ENCODE data around the gene NXNL1.

NXNL1 gene

GRCh38 chr19:17419621-17420474 is 40.9 kb downstream of the NXNL1 start, which contains the start of gene MVB12A:
MVB12A (plus strand) TSS chr19:17420047; CDS start chr19:17420136, 89 bp downstream.
- H2BK12ac ChIP-seq (ENCODE audit: low read length), result peak within 1 kb of the TSS; percentile 58
- peak within 1 kb of the TSS; percentile 87 for H2BK5ac ChIP-seq (ENCODE audit: low read length)
- no peaks in the 10 kb centered on the region for H3K9me3 ChIP-seq (replicated peaks in 1 of 2; ENCODE audit: control insufficient read depth in 2 of 2, insufficient read depth in 1 of 2, low read depth in 1 of 2, low read length in 2 of 2)
- peak within 1 kb of the TSS; percentile 98 for H2BK15ac ChIP-seq (ENCODE audit: low read length)
- peak within 1 kb of the TSS; percentile 89 for H3K4me2 ChIP-seq (ENCODE audit: insufficient read depth, low read length, poor library complexity, severe bottlenecking)
- H3K4ac ChIP-seq (ENCODE audit: low read length), result no peak within 1 kb of the TSS
- peak within 1 kb of the TSS; percentile 79 for H3K27ac ChIP-seq (replicated peaks; ENCODE audit: low read length)
- peak within 1 kb of the TSS; percentile 69 to 86 for H3K4me3 ChIP-seq (ENCODE audit: low read length in 2 of 2)
- peaks cover 6 to 17% of the 10 kb centered on the region in 2 donors for H3K4me1 ChIP-seq (ENCODE audit: control insufficient read depth in 2 of 2, insufficient read depth in 1 of 2, low read depth in 1 of 2, low read length in 2 of 2)
- H2BK120ac ChIP-seq (ENCODE audit: low read depth, low read length), result peak within 1 kb of the TSS; percentile 83
- peak within 1 kb of the TSS; percentile 85 for H3K23ac ChIP-seq (ENCODE audit: low read depth, low read length, poor library complexity)
- WGBS, 2 donors (ENCODE audit: extremely low coverage in 2 of 2, insufficient read length in 2 of 2, insufficient replicate concordance in 1 of 2), result no CpG with 5 or more reads among the region's 85 CpGs
- DNase-seq (ENCODE audit: low spot score), result peak; percentile 99
- H2AK5ac ChIP-seq (ENCODE audit: low read depth, low read length), result peak within 1 kb of the TSS; percentile 99
- H3K18ac ChIP-seq (ENCODE audit: low read length), result peak within 1 kb of the TSS; percentile 95
- H3K27me3 ChIP-seq (ENCODE audit: control insufficient read depth in 3 of 3, insufficient read depth in 3 of 3, low read depth in 1 of 3, low read length in 3 of 3), result no peaks in the 10 kb centered on the region
- H3K14ac ChIP-seq (ENCODE audit: low read length), result peak within 1 kb of the TSS; percentile 94
- peak within 1 kb of the TSS; percentile 64 for H4K91ac ChIP-seq (ENCODE audit: low read depth, low read length, poor library complexity)
- H3K9ac ChIP-seq (ENCODE audit: low read depth, low read length, poor library complexity), result peak within 1 kb of the TSS; percentile 92
- H2AFZ ChIP-seq (ENCODE audit: low read length), result peak within 1 kb of the TSS; percentile 100
- H3K36me3 ChIP-seq (replicated peaks in 1 of 2; ENCODE audit: control insufficient read depth in 2 of 2, insufficient read depth in 2 of 2, low read length in 2 of 2), result peaks cover 2 to 4% of the 10 kb centered on the region in 2 donors
- H4K8ac ChIP-seq (ENCODE audit: low read depth, low read length), result peak within 1 kb of the TSS; percentile 98
- peaks cover 4% of the 10 kb centered on the region for H3K79me1 ChIP-seq (ENCODE audit: low read depth, low read length)

DNA sequence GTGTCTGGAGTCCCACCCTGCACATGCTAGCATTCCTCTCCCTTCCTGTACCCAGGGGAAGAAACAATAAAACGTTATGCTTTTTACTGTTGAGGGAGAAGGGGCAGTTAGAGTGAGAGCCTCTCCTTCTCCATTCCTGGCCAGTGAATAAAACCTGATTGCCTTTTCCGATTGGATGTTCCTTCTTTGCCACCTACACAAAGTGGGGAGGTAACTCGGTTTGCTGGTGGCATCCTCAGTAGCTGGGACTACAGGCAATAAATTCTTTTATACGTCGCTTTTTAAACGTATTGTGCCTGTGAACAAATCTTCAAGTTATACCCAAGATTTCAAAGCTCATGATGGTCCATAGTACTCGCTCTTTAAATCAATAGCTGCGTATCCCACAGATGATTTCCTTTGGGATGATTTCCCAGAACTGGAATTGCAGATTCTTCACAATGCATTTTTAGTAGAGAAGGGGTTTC is 41.5 kb downstream of the NXNL1 start:
- Histone ChIP-seq H2AK5ac (ENCODE audit: low read depth, low read length) (no peak overlapping the region), H2BK5ac (ENCODE audit: low read length) (no peak overlapping the region), H3K79me1 (ENCODE audit: low read depth, low read length) (peaks cover 4% of the 10 kb centered on the region), H4K8ac (ENCODE audit: low read depth, low read length) (no peak overlapping the region), H3K4me3 (ENCODE audit: low read length in 2 of 2) (peak overlapping the region; percentile 56 to 69), H3K4me1 (ENCODE audit: control insufficient read depth in 2 of 2, insufficient read depth in 1 of 2, low read depth in 1 of 2, low read length in 2 of 2) (peaks cover 3 to 14% of the 10 kb centered on the region in 2 donors), H3K4ac (ENCODE audit: low read length) (no peak overlapping the region), H2BK15ac (ENCODE audit: low read length) (no peak overlapping the region), H3K14ac (ENCODE audit: low read length) (no peak overlapping the region), H3K9ac (ENCODE audit: low read depth, low read length, poor library complexity) (no peak overlapping the region), H3K27me3 (ENCODE audit: control insufficient read depth in 3 of 3, insufficient read depth in 3 of 3, low read depth in 1 of 3, low read length in 3 of 3) (no peaks in the 10 kb centered on the region), H4K91ac (ENCODE audit: low read depth, low read length, poor library complexity) (no peak overlapping the region), H2AFZ (ENCODE audit: low read length) (peak overlapping the region; percentile 79), H3K23ac (ENCODE audit: low read depth, low read length, poor library complexity) (no peak overlapping the region), H3K9me3 (replicated peaks in 1 of 2; ENCODE audit: control insufficient read depth in 2 of 2, insufficient read depth in 1 of 2, low read depth in 1 of 2, low read length in 2 of 2) (no peaks in the 10 kb centered on the region), H3K27ac (replicated peaks; ENCODE audit: low read length) (peak overlapping the region; percentile 79), H3K18ac (ENCODE audit: low read length) (no peak overlapping the region), H2BK120ac (ENCODE audit: low read depth, low read length) (no peak overlapping the region), H2BK12ac (ENCODE audit: low read length) (no peak overlapping the region), H3K4me2 (ENCODE audit: insufficient read depth, low read length, poor library complexity, severe bottlenecking) (peak overlapping the region; percentile 31), H3K36me3 (replicated peaks in 1 of 2; ENCODE audit: control insufficient read depth in 2 of 2, insufficient read depth in 2 of 2, low read length in 2 of 2) (peaks cover 2 to 4% of the 10 kb centered on the region in 2 donors)
- no CpG with 5 or more reads among the region's 8 CpGs for WGBS, 2 donors (ENCODE audit: extremely low coverage in 2 of 2, insufficient read length in 2 of 2, insufficient replicate concordance in 1 of 2)
- DNase-seq (ENCODE audit: low spot score), result no peak

DNA sequence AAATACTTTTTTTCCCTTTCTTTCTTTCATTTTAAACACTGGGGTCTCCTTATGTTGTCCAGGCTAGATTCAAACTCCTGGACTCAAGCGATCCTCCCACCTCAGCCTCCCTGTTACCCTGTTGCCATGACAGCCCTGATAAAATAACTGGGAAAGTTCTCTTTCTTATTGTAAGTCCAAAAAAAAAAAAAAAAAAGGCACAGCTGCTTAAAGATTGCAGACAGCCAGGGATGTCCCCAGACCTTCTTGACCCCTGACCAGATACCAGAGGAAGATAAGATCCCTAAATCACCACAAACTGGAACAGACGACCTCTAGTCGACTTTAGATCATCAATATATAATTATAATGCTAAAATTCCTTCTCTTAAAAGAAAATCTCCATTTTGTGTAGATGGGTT is 42.0 kb downstream of the NXNL1 start:
- no CpG with 5 or more reads among the region's 3 CpGs for WGBS, 2 donors (ENCODE audit: extremely low coverage in 2 of 2, insufficient read length in 2 of 2, insufficient replicate concordance in 1 of 2)
- no peak overlapping the region for H3K23ac ChIP-seq (ENCODE audit: low read depth, low read length, poor library complexity)
- H3K4me3 ChIP-seq (ENCODE audit: low read length in 2 of 2), result peak overlapping the region in 1 of 2 donors; percentile 69
- no peak overlapping the region for H3K14ac ChIP-seq (ENCODE audit: low read length)
- no peak overlapping the region for H2BK12ac ChIP-seq (ENCODE audit: low read length)
- DNase-seq (ENCODE audit: low spot score), result no peak
- H2AFZ ChIP-seq (ENCODE audit: low read length), result peak overlapping the region; percentile 79
- no peak overlapping the region for H3K4ac ChIP-seq (ENCODE audit: low read length)
- H4K91ac ChIP-seq (ENCODE audit: low read depth, low read length, poor library complexity), result no peak overlapping the region
- no peak overlapping the region for H3K18ac ChIP-seq (ENCODE audit: low read length)
- no peaks in the 10 kb centered on the region for H3K9me3 ChIP-seq (replicated peaks in 1 of 2; ENCODE audit: control insufficient read depth in 2 of 2, insufficient read depth in 1 of 2, low read depth in 1 of 2, low read length in 2 of 2)
- peaks cover 3 to 14% of the 10 kb centered on the region in 2 donors for H3K4me1 ChIP-seq (ENCODE audit: control insufficient read depth in 2 of 2, insufficient read depth in 1 of 2, low read depth in 1 of 2, low read length in 2 of 2)
- H3K79me1 ChIP-seq (ENCODE audit: low read depth, low read length), result peaks cover 4% of the 10 kb centered on the region
- no peak overlapping the region for H3K9ac ChIP-seq (ENCODE audit: low read depth, low read length, poor library complexity)
- no peak overlapping the region for H2BK15ac ChIP-seq (ENCODE audit: low read length)
- no peak overlapping the region for H3K4me2 ChIP-seq (ENCODE audit: insufficient read depth, low read length, poor library complexity, severe bottlenecking)
- H2BK120ac ChIP-seq (ENCODE audit: low read depth, low read length), result no peak overlapping the region
- H3K27me3 ChIP-seq (ENCODE audit: control insufficient read depth in 3 of 3, insufficient read depth in 3 of 3, low read depth in 1 of 3, low read length in 3 of 3), result no peaks in the 10 kb centered on the region
- H2AK5ac ChIP-seq (ENCODE audit: low read depth, low read length), result no peak overlapping the region
- no peak overlapping the region for H2BK5ac ChIP-seq (ENCODE audit: low read length)
- H3K36me3 ChIP-seq (replicated peaks in 1 of 2; ENCODE audit: control insufficient read depth in 2 of 2, insufficient read depth in 2 of 2, low read length in 2 of 2), result peaks cover 0 to 3% of the 10 kb centered on the region in 2 donors
- H4K8ac ChIP-seq (ENCODE audit: low read depth, low read length), result no peak overlapping the region
- no peak overlapping the region for H3K27ac ChIP-seq (replicated peaks; ENCODE audit: low read length)

DNA sequence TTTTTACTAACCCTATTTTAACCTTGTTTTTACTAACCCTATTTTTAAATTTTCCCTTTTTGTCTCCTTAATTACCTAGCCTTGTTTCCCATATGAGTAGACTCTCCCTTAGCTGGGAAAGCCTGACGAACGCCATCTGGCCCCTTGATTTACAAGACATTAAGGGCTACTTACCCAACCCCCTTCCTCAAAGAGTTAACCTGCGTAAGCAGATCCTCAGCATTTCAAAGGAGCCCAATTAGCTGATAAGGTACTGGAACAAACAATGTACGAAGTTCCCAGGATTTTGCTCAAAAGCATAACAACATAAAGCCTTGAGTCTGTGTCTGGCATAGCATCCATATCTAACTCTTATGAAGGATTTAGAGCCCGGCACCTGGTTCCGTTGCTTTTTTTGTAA is 45.6 kb downstream of the NXNL1 start:
- no peak overlapping the region for H2AK5ac ChIP-seq (ENCODE audit: low read depth, low read length)
- no peak overlapping the region for H3K23ac ChIP-seq (ENCODE audit: low read depth, low read length, poor library complexity)
- no peaks in the 10 kb centered on the region for H3K36me3 ChIP-seq (replicated peaks in 1 of 2; ENCODE audit: control insufficient read depth in 2 of 2, insufficient read depth in 2 of 2, low read length in 2 of 2)
- no CpG with 5 or more reads among the region's 6 CpGs for WGBS, 2 donors (ENCODE audit: extremely low coverage in 2 of 2, insufficient read length in 2 of 2, insufficient replicate concordance in 1 of 2)
- no peaks in the 10 kb centered on the region for H3K9me3 ChIP-seq (replicated peaks in 1 of 2; ENCODE audit: control insufficient read depth in 2 of 2, insufficient read depth in 1 of 2, low read depth in 1 of 2, low read length in 2 of 2)
- H2BK12ac ChIP-seq (ENCODE audit: low read length), result no peak overlapping the region
- no peak overlapping the region for H2BK120ac ChIP-seq (ENCODE audit: low read depth, low read length)
- DNase-seq (ENCODE audit: low spot score), result no peak
- H3K14ac ChIP-seq (ENCODE audit: low read length), result no peak overlapping the region
- H3K4me3 ChIP-seq (ENCODE audit: low read length in 2 of 2), result no peak overlapping the region
- H3K18ac ChIP-seq (ENCODE audit: low read length), result no peak overlapping the region
- no peaks in the 10 kb centered on the region for H3K27me3 ChIP-seq (ENCODE audit: control insufficient read depth in 3 of 3, insufficient read depth in 3 of 3, low read depth in 1 of 3, low read length in 3 of 3)
- H3K4me2 ChIP-seq (ENCODE audit: insufficient read depth, low read length, poor library complexity, severe bottlenecking), result no peak overlapping the region
- H3K27ac ChIP-seq (replicated peaks; ENCODE audit: low read length), result no peak overlapping the region
- no peak overlapping the region for H4K8ac ChIP-seq (ENCODE audit: low read depth, low read length)
- no peak overlapping the region for H2BK15ac ChIP-seq (ENCODE audit: low read length)
- H2AFZ ChIP-seq (ENCODE audit: low read length), result no peak overlapping the region
- H3K4ac ChIP-seq (ENCODE audit: low read length), result no peak overlapping the region
- peaks cover 6 to 7% of the 10 kb centered on the region in 2 donors for H3K4me1 ChIP-seq (ENCODE audit: control insufficient read depth in 2 of 2, insufficient read depth in 1 of 2, low read depth in 1 of 2, low read length in 2 of 2)
- peaks cover 2% of the 10 kb centered on the region for H3K79me1 ChIP-seq (ENCODE audit: low read depth, low read length)
- no peak overlapping the region for H2BK5ac ChIP-seq (ENCODE audit: low read length)
- no peak overlapping the region for H4K91ac ChIP-seq (ENCODE audit: low read depth, low read length, poor library complexity)
- H3K9ac ChIP-seq (ENCODE audit: low read depth, low read length, poor library complexity), result no peak overlapping the region

Measured in neuronal stem cell (in vitro differentiated cells).